HG03460 (cell line): ENCODE data around the gene MTA3.
"Not testable (repeated sequence)": the region's sequence is repeated elsewhere in the genome, so short reads cannot be mapped to it uniquely, and the experiment has no call there.

ENCODE experiments used
- ATAC-seq: cut with Tn5 transposase; IDR thresholded peaks from one replicate; pipeline ENCODE4 v1.9.1; 2021; ENCODE audit not compliant: unreplicated experiment

Gene MTA3

DNA sequence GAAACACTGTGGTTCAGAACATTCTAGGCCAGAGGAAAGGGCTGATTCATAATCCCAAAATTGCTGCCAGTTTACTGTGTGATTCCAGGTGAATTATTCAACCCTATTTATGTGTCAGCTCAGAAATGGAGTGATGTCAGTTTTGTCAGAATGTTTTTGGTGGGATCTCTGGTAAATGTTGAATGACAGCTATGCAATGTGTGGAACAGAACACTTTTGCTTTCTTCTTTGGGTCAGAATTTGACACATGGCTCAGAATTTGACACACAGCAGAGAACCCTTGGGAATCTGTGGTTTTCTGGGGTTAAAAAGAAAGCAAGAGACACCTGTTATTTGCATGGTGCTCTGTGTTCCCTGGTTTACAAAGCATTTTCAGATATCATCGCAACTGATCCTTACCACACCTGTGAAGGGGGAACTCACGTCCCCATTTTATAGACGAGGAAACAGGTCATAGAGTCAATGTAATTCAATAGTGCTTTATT lies 1.6 kb upstream of the MTA3 start:
- peak; percentile 50 for ATAC-seq

DNA sequence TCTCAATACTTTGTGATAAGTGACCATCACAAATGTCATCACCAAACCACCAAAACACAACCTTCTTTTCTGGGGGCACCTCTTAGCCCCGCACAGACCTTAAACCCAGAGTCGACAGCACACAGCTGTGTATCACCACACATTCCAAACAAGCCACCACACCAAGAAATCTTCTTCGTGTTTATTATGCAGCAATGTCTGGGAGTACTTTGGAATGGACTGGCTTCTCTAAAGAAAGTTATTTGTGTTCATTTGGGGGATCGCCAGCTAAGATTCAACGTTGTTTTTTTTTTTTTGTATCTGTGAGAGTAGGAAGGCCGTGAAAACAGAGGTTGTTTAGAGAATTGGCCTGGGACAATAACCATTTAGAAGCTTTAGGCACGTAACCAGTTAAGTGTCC lies 1.1 kb upstream of the MTA3 start:
- ATAC-seq = no peak

DNA sequence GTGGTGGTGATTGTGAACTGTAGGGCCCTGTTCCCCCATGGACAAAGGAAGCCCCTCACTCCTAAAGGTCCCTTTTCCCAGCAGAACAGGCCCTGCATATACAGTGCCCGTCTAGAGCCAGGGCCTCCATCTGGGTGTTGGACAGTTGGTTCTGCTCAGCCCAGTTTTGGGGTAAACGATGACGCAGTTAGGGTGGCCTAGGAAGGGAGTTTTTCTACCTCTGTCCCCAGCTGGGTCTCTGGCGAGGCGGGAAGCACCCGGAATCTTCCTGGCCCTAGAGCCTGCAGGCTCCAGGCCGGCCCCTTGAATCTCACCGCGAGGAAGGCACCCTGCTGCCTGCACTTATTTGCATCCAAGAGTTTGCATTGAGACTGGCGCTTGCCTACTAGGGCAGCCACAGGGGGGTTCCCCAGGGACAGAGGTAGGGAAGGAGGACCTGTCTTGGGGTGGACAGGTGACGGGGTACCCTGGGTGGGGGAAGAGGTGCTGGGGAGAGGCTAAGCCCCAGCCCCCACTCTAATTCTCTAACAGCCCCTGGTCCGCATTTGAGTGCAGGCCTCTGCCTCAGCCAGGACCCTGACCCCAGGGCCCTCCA lies 529 bp upstream of the MTA3 start:
- peak; percentile 56 for ATAC-seq

DNA sequence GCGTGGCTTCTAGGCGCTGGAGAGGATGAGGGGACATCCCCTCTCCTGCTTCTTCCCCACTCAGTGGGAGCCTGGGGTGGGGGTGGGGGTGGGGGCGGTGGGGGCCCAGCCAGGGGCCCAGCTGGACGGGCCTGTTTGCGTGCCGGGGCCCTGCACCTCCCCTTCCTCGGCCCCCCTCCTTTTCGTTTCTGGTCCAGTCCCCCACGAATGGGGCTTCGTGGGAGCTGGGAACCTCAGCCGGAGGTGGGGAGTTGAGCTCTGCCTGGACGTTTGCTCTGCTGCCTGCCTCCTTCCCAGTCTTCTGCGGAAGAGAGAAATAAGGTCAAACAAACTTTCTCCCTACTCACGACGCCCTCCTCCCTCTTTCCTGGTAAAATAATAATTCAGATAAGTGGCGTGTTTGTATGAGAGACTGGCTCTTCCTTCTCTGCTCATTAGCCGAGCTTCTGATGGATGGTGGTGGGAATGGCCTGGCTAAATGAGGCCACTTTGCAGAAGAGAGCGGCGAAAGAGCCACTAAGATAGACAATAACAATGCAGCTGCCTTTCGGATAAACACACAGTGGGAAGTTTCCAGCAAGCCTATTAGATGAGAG lies 782 bp downstream of the MTA3 start:
- peak; percentile 11 for ATAC-seq

DNA sequence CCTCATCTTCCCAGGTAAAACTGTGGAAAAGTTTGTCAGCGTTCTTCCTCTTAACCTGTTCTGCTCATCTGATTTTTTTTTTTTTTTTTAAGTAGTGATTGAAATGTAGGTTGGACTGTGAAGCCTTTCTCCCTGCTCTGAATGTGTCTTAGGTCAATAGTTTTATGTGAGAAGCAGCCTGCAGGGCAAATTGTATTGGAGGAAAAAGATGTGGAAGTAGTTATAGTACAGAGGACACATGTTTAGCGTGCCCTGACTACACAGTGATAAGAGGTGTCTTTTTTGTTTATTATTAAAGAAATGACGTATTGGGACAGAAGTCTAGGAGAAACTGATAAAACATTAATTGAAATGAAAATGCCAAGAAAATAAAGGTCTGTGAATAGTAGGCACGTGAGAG lies 1.5 kb downstream of the MTA3 start:
- no peak for ATAC-seq

DNA sequence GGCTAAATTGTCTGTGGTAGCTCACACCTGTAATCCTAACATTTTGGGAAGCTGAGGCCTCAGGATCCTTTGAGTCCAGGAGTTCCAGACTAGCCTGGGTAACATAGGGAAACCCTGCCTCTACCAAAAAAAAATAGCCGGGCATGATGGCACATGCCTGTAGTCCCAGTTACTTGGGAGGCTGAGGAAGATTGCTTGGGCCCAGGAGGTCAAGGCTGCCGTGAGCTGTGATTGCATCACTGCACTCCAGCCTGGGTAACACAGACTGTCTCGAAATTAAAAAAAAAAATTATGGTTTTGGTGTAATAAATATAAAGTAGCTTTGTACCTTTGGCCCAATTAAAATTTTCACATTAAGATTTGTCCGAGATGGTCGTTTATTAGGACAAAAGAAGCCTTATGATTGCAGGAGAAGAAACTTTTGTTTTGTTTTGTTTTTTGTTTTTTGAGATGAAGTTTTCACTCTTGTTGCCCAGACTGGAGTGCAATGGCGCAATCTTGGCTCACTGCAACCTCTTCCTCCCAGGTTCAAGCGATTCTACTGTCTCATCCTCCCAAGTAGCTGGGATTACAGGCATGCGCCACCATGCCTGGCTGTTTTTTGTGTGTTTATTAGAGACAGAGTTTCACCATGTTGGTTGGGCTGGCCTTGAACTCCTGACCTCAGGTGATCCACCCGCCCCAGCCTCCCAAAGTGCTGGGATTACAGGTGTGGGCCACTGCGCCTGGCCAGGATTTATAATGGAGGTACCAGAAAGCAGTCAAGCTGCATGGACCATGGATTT lies 4.1 kb downstream of the MTA3 start:
- ATAC-seq = no peak

DNA sequence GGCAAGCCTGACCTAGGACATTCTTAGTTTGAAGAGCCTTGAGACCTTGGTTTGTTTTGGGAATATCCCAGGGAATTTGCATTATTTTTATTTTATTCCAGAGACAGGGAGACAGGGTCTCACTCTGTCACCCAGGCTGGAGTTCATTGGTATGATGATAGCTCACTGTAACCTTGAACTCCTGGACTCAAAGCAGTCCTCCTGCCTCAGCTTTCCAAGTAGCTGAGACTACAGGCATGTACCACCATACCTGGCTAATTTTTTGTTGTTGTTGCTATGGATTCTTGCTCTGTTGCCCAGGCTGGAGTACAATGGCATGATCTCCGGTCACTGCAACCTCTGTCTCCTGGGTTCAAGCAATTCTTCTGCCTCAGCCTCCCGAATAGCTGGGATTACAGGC lies 4.8 kb downstream of the MTA3 start:
- ATAC-seq = no peak

DNA sequence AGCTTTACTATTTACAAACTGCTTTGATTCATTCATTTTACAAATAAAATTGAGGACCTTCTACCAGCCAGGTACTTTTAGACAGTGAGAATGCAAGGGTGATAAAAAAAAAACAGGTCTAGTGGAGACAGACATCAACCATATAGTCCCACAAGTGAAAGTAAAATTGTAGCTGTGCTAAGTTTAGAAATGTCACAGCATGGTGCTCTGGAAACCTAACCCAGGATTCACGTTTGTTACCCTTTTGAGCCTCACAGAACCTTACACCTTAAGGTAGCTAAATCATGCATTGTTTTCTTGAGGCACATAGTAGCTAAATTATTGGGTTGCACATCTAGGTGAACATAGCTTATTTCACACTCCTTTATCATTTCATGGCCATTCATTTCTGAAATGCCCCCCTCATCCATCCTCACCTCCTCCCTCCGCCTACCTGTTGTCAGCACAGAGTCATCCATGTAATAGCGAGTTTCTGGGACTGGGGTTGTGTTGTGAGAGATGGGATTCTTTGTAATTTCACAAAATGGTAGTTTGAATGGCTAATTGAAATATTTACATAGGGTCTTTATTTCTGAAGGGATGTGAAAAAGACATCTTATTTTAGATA lies 7.1 kb downstream of the MTA3 start:
- ATAC-seq = no peak

DNA sequence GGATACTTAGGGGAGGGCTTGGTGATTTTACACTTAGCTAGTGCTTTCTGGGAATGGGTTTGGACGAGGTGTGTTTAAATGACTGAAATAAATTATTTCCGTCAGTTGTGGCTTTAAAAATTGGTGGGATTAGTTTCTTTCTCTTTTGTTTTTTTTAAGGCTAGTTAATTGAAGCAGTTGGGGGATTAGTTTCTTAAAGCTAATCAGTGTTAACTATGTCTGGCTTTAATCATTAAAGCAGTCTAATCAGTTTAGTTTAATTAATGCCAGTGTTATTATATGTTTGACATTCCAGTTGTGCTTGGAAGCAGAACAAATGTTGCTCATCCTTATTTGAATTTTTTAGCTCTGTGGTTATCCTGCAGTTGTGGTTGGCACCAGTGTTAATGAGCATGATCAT lies 10.2 kb downstream of the MTA3 start:
- ATAC-seq = no peak

DNA sequence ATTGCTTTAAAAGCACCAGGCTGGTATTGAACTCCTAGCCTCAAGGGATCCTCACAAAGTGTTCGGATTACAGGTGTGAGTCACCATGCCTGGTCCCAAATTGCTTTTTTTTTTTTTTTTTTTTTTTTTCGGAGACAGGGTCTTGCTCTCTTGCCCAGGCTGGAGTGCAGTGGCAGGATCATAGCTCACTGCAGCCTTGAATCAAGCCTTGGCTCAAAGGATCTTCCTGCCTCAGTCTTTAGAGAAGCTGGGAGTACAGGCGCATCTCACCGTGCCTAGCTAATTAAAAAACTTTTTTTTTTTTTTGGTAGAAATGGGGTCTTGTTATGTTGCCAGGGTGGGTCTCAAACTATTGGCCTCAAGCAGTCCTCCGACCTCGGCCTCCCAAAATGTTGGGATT lies 12.8 kb downstream of the MTA3 start:
- ATAC-seq = no peak

DNA sequence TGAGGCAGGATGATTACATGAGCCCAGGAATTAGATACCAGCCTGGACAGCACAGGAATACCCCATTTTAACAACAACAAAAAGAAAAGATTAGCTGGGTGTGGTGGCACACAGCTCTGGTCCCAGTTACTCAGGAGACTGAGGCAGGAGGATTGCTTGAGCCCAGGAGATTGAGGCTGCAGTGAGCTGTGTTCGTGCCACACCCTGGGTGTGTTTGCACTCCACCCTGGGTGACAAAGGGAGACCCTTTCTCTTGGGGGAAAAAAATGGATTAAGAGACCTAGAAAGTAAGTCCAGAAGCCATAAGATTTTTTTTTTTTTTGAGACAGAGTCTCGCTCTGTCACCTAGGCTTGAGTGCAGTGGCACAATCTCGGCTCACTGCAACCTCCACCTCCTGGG lies 16.2 kb downstream of the MTA3 start:
- not testable (repeated sequence) for ATAC-seq

DNA sequence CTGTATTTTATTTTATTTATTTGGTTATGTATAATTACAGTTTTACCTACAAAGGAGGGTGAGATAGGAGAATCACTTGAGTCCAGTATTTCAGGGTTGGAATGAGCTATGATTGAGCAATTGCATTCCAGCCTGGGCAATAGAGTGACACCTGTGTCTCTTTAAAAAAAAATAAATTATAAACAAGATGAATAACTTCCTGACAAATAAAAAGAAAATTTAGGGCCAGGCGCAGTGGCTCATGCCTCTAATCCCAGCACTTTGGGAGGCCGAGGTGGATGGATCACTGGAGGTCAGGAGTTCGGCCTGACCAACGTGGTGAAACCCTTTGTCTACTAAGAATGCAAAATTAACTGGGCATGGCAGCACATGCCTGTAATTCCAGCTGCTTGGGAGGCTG lies 17.3 kb downstream of the MTA3 start:
- ATAC-seq = no peak

DNA sequence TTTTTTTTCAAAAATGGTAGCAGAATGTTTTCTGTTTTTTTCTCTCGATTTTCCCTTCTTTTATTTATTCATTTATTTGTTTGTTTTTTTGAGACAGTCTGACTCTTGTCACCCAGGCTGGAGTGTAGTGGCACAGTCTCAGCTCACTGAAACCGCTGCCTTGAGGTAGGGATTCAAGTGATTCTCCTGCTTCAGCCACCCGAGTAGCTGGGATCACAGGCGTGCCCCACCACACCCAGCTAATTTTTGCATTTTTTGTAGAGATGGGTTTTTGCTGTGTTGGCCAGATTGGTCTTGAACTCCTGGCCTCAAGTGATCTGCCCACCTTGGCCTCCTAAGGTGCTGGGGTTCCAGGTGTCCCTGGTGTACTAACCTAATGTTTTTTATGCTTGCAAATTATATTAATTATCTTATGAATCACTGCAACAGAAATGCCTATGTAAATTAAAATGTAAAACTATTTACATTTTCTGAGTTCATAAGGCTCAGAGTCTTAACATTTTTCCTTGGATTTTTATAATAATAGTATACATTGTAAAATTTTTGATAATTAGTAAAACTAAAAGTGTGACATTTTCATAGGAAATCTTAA lies 19.2 kb downstream of the MTA3 start:
- ATAC-seq = no peak

DNA sequence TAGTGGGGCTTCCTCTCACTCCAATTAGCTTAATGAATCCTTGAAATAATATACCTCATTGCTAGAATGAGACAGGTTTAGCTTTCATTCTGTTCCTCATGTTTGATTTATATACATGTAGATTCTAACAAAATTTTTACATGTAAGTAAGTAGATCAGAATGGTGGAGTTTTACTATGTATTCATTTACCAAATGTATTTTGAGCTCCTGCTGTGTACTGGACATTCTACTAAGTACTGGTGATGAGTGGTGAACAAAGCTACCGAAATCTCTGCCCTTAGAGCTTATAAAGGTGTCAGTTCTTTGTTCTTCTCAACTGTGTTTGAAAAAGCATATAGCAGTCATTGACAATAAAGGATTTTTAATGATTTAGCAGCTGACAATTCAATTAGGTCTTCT lies 19.7 kb downstream of the MTA3 start:
- no peak for ATAC-seq

DNA sequence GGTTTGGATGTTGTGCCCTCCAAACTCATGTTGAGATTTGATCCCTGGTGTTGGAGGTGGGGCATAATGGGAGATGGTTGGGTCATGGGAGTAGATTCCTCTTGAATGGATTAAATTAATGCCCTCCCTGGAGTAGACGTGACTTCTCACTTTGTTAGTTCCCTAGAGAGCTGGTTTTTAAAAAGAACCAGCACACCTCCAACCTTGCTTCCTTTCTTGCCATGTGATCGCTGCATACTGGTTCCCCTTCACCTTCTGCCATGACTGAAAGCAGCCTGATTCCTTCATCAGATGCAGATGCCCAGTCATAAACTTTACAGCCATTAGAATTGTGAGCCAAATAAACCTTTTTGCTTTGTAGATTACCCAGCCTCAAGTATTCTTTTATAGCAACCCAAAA lies 21.7 kb downstream of the MTA3 start:
- no peak for ATAC-seq

DNA sequence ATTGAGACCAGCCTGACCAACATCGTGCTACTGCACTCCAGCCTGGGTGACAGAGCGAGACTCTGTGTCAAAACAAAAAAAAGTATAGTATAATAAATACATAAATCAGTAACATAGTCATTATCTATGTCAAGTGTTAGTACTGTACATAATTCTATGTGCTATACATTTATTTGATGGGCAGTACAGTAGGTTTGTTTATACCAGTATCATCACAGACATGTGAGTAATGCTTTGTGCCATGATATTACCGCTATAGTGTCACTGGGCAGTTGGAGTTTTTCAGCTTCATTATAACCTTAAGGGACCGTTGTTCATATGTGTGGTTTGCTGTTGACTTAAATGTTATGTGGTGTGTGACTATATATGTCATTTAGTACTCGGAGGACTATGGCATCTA lies 24.9 kb downstream of the MTA3 start:
- ATAC-seq = no peak

DNA sequence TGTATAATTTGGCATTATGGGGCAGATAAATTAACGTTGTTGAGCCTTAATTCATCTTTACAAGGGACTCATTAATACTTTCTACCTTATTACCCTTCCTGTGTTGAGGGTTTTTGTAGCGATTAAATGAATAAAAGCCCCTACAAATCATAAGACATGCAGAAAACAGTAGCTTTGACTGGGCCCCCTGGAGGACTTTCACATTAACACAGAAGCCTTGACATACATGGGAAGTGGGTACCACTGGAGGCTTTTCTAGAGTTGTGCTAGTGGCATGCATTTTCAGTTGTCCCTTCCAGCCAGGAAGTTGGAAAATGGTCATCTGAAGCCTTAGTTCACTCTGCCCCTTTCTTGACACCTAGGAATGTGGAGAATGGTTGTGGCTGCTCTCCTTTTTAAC lies 30.2 kb downstream of the MTA3 start:
- no peak for ATAC-seq

DNA sequence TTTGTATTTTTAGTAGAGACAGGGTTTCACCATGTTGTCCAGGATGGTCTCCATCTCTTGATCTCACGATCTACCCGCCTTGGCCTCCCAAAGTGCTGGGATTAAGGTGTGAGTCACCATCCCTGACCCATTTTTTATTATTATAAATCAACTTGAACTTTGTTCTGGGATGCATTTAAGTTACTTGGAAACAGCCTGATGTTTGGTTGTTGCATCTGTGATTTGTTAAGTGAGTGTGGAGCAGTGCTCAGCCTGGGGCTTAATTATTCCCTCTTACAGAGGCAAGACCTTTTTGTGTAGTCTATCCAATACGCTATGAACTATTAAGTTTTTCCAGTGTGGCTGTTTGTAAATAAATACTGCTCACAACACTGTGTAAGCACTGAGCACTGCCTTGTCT lies 32.6 kb downstream of the MTA3 start:
- ATAC-seq = no peak

DNA sequence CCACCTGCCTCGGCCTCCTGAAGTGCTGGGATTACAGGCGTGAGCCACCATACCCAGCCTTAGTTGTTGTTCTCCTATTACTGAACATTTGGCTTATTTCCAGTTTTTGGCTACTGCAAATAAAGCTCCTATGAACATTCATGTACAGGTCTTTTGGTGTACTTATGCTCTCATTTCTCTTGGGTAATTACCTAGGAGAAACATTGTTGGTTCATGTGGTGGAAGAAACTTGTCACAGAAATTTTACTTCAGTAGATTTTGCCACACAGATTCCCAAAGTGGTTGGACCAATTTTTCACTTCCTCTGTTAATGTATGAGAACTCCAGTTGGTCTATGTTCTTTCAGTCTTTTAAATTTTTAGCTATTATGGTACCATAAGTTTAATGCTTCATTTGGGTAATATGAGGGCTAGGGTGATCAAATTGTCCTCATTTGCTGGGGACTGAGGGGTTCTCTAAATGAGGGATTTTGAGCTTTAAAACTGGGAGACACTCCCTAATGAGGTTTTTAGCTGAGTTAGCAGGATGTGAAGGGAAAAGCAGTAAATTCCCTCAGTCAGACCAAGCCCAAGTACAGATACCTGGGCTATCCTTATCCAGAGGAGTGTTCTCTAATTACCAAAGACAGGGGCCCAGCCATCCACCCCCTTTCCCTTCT lies 33.9 kb downstream of the MTA3 start:
- no peak for ATAC-seq

DNA sequence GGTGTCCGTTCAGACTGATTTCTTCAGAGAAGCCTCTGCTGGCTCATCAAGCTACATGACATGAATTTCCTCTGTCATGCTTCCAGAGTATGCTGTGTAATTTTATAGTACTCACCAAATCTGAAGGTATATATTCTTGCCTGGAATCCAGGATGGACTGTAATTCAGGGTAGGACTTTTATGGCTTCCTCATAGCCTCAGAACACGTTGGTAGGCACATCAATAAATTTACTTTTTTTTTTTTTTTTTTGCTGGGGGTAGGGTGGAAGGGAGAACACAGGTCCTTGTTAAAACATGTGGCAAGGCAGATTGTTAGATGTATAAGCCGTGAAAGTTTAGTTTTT lies 34.4 kb downstream of the MTA3 start:
- ATAC-seq = no peak

DNA sequence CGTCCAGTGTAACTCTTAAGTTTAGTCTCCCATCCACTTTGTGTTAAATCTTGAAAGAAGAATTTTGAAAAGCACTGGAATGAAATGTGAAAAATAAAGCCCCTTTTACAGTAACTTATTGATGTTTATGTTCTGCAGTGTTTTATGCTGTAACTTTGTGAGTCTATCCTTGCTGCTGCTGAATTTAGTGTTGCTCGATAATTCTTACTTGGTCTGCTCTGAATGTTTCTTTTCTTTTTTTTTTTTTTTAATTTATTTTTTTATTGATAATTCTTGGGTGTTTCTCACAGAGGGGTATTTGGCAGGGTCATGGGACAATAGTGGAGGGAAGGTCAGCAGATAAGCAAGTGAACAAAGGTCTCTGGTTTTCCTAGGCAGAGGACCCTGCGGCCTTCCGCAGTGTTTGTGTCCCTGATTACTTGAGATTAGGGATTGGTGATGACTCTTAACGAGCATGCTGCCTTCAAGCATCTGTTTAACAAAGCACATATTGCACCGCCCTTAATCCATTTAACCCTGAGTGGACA lies 36.0 kb downstream of the MTA3 start:
- ATAC-seq = not testable (repeated sequence)
